Cortex of kidney (tissue), 1 donor: ENCODE data around the gene ATN1.
"Not testable (repeated sequence)": the region's sequence is repeated elsewhere in the genome, so short reads cannot be mapped to it uniquely, and the experiment has no call there.

Experiments used
- DNase-seq: peaks from one replicate; lab custom pipeline; 2025; lab: John Stamatoyannopoulos, UW

ATN1 gene

GRCh38 chr12:6904280-6905276, 23.2 kb upstream of the ATN1 start, which contains the start of gene LRRC23:
Gene LRRC23, plus strand, starts transcription at chr12:6904822. Its CDS starts 812 bp downstream, at chr12:6905634.
- no peak for DNase-seq

DNA sequence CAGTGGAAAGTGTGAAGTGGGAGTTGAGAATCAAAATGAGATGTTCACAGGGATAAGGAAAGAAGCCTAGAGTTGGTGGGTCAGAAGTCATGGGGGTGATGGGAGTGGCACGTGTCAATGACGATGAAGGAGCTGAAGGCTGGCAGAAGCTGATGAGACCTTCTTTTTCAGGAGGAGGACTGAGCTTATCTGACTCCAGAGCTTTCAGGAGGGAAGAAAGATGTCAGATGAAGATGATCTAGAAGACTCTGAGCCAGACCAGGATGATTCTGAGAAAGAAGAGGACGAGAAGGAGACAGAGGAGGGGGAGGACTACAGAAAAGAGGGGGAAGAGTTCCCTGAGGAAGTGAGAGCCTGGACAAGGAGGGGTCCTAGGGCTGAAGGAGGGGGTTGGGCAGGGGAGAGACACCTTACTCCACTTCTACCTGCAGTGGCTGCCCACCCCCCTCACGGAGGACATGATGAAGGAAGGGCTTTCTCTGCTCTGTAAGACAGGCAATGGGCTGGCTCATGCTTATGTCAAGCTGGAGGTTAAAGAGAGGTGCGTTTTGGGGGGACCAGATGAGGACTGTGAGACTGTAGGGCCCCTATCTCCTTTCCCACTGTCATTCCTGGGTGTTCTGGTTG, 22.2 kb upstream of the ATN1 start:
- DNase-seq = no peak

DNA sequence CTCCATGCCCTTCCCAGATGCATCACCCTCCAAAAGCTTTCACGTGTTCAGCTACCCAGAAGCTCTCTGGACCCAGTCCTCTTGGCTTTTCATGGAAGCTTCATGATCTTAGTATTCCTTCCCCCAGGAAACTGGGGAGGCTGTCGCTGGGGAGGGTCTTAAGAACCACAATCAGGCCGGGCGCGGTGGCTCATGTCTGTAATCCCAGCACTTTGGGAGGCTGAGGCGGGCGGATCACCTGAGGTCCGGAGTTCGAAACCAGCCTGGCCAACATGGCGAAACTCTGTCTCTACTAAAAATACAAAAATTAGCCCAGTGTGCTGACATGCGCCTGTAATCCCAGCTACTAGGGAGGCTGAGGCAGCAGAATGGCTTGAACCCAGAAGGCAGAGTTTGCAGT, 19.6 kb upstream of the ATN1 start:
- DNase-seq = not testable (repeated sequence)

GRCh38 chr12:6909421-6910145, 18.2 kb upstream of the ATN1 start:
- no peak for DNase-seq

DNA sequence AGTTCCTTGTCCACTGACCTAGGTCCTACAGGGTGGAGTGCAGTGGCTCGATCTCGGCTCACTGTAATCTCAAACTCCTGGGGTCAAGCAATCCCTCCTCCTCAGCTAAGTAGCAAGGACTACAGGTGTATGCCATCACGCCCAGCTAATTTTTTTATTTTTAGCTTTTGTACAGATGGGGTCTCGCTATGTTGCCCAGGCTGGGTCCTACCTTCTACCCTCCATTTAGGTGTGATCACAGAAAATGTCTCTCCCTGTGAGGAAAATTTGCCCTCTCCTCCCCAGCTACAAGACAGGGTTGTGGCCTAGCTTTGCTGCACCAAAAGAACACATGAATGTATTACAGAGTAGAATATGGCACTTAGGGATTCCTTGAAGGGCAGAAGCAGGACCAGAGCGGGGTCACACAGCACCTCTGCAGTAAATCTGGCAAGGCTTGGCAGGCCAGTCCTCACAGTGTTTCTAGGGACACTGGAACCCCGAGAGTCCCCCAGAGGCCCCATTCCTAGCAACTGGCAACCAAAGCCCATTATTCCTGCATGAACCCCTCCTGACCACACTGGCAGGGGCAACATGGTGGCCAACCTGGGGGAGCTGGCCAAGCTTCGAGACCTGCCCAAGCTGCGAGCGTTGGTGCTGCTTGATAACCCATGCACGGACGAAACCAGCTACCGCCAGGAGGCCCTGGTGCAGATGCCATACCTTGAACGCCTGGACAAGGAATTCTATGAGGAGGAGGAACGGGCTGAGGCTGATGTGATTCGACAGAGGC, 15.4 kb upstream of the ATN1 start:
- no peak for DNase-seq

- DNase-seq = no peak
Observed at GRCh38 chr12:6914246-6914946, 13.4 kb upstream of the ATN1 start, which contains the start of gene ENO2. Gene ENO2, plus strand, starts transcription at chr12:6914580. Its CDS starts 1,253 bp downstream, at chr12:6915833.

GRCh38 chr12:6914947-6915788, 12.6 kb upstream of the ATN1 start:
- no peak for DNase-seq

- DNase-seq = no peak
Observed at GRCh38 chr12:6915789-6916285, 11.9 kb upstream of the ATN1 start.

DNA sequence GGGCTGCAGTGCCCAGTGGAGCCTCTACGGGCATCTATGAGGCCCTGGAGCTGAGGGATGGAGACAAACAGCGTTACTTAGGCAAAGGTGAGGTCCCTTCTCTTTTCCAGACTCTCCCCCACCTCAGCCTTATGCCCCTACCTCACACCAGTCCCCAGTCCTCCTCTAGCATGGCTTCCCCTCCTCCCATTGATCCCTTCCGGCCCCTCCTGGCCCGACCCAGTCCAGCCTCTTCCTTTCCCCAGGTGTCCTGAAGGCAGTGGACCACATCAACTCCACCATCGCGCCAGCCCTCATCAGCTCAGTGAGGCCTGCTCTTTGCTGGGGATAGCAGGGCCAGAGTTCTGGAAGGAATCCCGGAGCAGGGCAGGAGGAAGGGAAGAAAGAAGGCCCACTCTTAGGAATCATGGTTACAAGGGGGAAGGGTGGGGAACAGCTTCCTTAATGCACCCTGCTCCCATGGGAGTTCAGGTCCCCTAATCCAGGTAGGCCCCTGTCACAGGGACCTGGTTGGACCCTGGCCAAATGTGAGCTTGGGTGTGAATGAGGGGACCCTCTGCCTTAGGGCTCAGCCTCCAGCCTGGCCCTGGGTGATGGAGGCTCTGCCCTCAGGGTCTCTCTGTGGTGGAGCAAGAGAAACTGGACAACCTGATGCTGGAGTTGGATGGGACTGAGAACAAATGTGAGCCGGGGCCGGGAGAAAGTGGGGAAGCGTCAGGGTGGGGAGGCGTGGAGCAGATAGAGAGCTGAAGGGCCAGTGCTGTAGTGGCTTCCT, 11.1 kb upstream of the ATN1 start:
- DNase-seq = no peak

DNA sequence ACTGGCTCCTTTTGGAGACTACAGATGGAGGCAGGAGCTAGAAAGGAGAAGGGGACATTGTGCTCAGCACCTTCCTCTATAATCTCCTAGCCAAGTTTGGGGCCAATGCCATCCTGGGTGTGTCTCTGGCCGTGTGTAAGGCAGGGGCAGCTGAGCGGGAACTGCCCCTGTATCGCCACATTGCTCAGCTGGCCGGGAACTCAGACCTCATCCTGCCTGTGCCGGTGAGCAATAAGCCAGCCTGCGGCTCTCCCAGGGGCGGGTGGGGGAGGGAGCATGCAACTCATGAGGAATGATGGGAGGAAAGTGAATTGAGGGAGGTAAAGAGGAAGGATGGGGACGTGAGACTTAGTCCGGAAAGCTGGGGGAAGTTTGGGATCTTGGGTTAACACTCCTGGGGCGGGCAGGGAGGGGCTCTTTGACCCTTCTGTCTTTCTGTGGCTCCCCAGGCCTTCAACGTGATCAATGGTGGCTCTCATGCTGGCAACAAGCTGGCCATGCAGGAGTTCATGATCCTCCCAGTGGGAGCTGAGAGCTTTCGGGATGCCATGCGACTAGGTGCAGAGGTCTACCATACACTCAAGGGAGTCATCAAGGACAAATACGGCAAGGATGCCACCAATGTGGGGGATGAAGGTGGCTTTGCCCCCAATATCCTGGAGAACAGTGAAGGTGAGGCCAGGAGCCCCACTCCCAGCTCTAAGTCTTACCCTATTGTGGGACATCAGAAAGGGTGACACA, 10.1 kb upstream of the ATN1 start:
- DNase-seq = no peak

GRCh38 chr12:6919588-6919987, 8.2 kb upstream of the ATN1 start:
- no peak for DNase-seq

- DNase-seq = no peak
Observed at GRCh38 chr12:6921539-6921938, 6.2 kb upstream of the ATN1 start.

DNA sequence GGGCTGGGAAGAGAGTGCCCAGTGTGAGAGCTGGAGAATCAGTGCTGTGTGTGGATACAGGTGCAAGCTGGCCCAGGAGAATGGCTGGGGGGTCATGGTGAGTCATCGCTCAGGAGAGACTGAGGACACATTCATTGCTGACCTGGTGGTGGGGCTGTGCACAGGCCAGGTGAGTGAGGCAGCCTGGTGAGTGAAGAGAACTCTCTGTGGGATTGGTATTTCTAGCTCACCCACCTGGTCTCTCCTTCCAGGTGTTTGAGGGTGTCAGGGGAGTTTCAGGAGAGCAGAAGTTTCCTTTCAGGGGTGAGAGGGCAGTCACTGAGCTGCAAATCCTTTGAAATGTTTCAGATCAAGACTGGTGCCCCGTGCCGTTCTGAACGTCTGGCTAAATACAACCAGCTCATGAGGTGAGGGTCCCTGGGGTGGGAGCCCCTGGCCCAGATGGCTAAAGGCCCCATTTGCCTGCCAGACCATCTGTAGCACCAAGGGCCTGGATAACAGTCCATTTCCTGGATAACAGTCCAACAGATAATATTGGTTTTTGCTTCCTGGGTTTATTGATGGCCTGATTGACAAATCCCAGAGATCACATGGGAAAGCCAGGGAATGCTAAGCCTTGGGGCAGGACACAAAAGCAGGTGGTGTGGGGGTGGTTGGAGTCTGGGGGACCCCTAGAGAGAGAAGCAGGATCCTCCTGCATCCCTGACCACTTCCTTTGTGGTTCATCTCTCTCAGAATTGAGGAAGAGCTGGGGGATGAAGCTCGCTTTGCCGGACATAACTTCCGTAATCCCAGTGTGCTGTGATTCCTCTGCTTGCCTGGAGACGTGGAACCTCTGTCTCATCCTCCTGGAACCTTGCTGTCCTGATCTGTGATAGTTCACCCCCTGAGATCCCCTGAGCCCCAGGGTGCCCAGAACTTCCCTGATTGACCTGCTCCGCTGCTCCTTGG, 5.5 kb upstream of the ATN1 start:
- DNase-seq = no peak

DNA sequence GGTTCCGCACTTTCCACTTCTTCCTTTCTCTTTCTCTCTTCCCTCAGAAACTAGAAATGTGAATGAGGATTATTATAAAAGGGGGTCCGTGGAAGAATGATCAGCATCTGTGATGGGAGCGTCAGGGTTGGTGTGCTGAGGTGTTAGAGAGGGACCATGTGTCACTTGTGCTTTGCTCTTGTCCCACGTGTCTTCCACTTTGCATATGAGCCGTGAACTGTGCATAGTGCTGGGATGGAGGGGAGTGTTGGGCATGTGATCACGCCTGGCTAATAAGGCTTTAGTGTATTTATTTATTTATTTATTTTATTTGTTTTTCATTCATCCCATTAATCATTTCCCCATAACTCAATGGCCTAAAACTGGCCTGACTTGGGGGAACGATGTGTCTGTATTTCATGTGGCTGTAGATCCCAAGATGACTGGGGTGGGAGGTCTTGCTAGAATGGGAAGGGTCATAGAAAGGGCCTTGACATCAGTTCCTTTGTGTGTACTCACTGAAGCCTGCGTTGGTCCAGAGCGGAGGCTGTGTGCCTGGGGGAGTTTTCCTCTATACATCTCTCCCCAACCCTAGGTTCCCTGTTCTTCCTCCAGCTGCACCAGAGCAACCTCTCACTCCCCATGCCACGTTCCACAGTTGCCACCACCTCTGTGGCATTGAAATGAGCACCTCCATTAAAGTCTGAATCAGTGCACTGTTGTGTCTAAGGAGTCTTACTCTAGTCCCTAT, 4.6 kb upstream of the ATN1 start:
- DNase-seq = no peak

GRCh38 chr12:6923851-6924250, 3.9 kb upstream of the ATN1 start:
- no peak for DNase-seq

DNA sequence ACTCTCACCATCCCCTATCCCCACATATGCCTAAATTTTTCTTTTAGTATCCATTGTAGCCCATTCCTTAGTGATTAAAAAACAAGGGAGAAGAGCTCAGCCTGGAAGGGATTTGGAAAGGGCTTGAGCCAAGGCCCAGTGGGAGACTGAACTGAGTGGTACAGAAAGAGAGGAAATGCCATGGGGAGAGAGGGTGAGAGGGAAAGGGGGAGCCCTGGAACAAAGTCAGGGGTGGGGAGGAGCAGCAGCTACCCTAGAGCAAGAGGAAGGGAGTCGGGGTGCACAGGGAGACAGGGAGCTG, 2.6 kb upstream of the ATN1 start:
- DNase-seq = no peak
